Measurements from ENCODE around the gene CATSPERD. TPM values are rescaled to one million over a fixed set of nuclear protein-coding genes. Genes with fewer than 3 reads are reported as not detected.
"Not testable (repeated sequence)": the region's sequence is repeated elsewhere in the genome, so short reads cannot be mapped to it uniquely, and the experiment has no call there.

The CATSPERD gene
- polyA plus RNA-seq, 5 donors = 0.81 to 2.3 (median 1.8) TPM; not detected in 1

- DNase-seq = no peak
These were observed 35.6 kb upstream of the CATSPERD start for GRCh38 chr19:5684694-5685430.

GRCh38 chr19:5686326-5686646, 34.2 kb upstream of the CATSPERD start:
- no peak for DNase-seq

GRCh38 chr19:5686647-5687359, 33.6 kb upstream of the CATSPERD start:
- peak; percentile 85 to 89 for DNase-seq

- DNase-seq = no peak
These were observed 32.9 kb upstream of the CATSPERD start for GRCh38 chr19:5687360-5688198.

- DNase-seq = not testable (repeated sequence)
These were observed 32.1 kb upstream of the CATSPERD start for GRCh38 chr19:5688262-5688881.

GRCh38 chr19:5690125-5690954, 30.1 kb upstream of the CATSPERD start, which contains the start of gene RPL36:
RPL36 (plus strand) TSS chr19:5690295; CDS start chr19:5690508, 213 bp downstream.
- peak; percentile 97 to 98 for DNase-seq

- peak; percentile 55 for DNase-seq
These were observed 29.2 kb upstream of the CATSPERD start for GRCh38 chr19:5690955-5691821.

GRCh38 chr19:5691822-5692722, 28.4 kb upstream of the CATSPERD start:
- DNase-seq = no peak

GRCh38 chr19:5692723-5693194, 27.7 kb upstream of the CATSPERD start:
- DNase-seq = no peak

GRCh38 chr19:5693195-5694166, 27.0 kb upstream of the CATSPERD start:
- no peak for DNase-seq

- DNase-seq = no peak
These were observed 26.1 kb upstream of the CATSPERD start for GRCh38 chr19:5694167-5694955.

GRCh38 chr19:5694956-5695648, 25.3 kb upstream of the CATSPERD start:
- DNase-seq = no peak

- DNase-seq = no peak
These were observed 24.7 kb upstream of the CATSPERD start for GRCh38 chr19:5695649-5696195.

- no peak for DNase-seq
These were observed 24.0 kb upstream of the CATSPERD start for GRCh38 chr19:5696196-5697021.

Data from right lung (tissue), 5 donors.